ENCODE data around the gene RBM42. TPM values are rescaled to one million over a fixed set of nuclear protein-coding genes. Genes with fewer than 3 reads are reported as not detected.
A peak's percentile ranks its signal among the peaks of the same experiment; 100 is the strongest.

Gene RBM42
- total RNA-seq, 3 donors from 2014 or later, result 136 to 153 (median 139) TPM

- H3K9me3 Mint-ChIP-seq, result peaks cover 10% of the 10 kb centered on the region
- no peaks in the 10 kb centered on the region for H3K27me3 Mint-ChIP-seq (ENCODE audit: low read depth)
- H3K4me3 Mint-ChIP-seq, result peak overlapping the region; percentile 85
- peaks cover 25% of the 10 kb centered on the region for H3K4me1 Mint-ChIP-seq (ENCODE audit: low read depth)
- peaks cover 4% of the 10 kb centered on the region for H3K36me3 Mint-ChIP-seq (ENCODE audit: insufficient read depth)
- DNase-seq (no peak), ATAC-seq (no peak)
These were observed 16.6 kb upstream of the RBM42 start for GRCh38 chr19:35612224-35612558.

DNA sequence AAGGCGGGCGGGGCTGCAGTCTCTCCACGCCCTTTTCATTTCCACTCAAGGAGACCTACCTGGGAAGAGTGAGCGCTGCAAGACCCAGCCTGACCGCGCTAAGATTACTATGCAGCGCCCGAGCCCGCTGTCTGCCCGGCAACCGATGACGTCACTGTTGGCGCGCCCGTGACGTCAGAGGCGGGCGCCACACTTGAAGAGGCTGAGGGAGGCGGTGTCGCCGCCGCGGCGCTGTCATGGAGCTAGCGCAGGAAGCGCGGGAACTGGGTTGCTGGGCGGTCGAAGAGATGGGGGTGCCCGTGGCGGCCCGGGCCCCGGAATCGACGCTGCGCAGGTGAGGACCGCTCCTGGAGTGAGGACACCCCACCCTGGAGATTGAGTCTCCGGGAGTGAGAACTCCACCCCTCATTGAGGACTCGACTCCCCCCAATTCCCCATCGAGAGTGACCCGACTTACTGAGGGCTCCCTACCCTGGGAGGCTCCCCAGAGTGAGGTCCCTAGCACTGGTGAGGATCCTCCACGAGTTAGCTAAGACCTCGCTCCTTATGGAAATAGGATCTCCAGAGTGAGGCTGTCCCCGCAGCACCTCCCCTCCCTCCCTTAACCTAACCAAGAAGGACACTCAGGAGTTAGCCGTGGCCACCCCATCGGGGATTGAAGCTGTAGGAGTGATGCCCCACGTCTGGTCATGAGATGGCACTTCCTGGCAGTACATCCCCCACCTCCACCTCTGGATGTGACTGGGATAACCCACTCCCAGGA is 16.1 kb upstream of the RBM42 start, which contains the start of gene HAUS5:
TSS of gene HAUS5 (plus strand) at position 177 of the 763 bp plus-strand sequence. CDS start at position 237, 60 bp downstream.
- H3K9me3 Mint-ChIP-seq, result peaks cover 6% of the 10 kb centered on the region
- peaks cover 4% of the 10 kb centered on the region for H3K36me3 Mint-ChIP-seq (ENCODE audit: insufficient read depth)
- H3K4me1 Mint-ChIP-seq (ENCODE audit: low read depth), result peaks cover 25% of the 10 kb centered on the region

GRCh38 chr19:35613574-35613973 is 15.3 kb upstream of the RBM42 start:
- DNase-seq, result no peak
- Mint-ChIP-seq H3K36me3 (ENCODE audit: insufficient read depth) (peaks cover 4% of the 10 kb centered on the region), H3K4me1 (ENCODE audit: low read depth) (peaks cover 23% of the 10 kb centered on the region), H3K27me3 (ENCODE audit: low read depth) (no peaks in the 10 kb centered on the region), H3K9me3 (peaks cover 1% of the 10 kb centered on the region), H3K4me3 (peak overlapping the region; percentile 85)
- no peak for ATAC-seq

More for the DNA sequence above, 16.1 kb upstream of the RBM42 start, which contains the start of gene HAUS5:
- ATAC-seq (peak; percentile 94 to 95), DNase-seq (peak; percentile 95)
- Mint-ChIP-seq H3K27me3 (ENCODE audit: low read depth) (no peaks in the 10 kb centered on the region), H3K4me3 (peak within 1 kb of the TSS; percentile 85)

DNA sequence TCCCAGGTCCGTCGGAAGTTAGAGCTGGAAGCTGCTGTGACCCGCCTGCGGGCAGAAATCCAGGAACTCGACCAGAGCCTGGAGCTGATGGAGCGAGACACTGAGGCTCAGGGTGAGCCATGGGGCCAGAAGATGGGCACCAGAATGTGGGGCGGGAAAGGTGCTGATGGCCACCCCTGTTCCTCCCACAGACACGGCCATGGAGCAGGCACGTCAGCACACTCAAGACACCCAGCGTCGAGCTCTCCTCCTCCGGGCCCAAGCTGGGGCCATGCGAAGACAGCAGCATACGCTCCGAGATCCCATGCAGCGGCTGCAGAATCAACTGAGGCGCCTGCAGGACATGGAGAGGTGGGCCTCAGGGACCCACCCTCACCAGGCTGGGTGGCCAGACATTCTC is 13.8 kb upstream of the RBM42 start:
- ATAC-seq (no peak), DNase-seq (no peak)
- Mint-ChIP-seq H3K4me1 (ENCODE audit: low read depth) (peaks cover 12% of the 10 kb centered on the region), H3K27me3 (ENCODE audit: low read depth) (no peaks in the 10 kb centered on the region), H3K9me3 (no peaks in the 10 kb centered on the region), H3K4me3 (no peak overlapping the region), H3K36me3 (ENCODE audit: insufficient read depth) (peaks cover 4% of the 10 kb centered on the region)

- DNase-seq (no peak), ATAC-seq (no peak)
- H3K27me3 Mint-ChIP-seq (ENCODE audit: low read depth), result no peaks in the 10 kb centered on the region
- H3K36me3 Mint-ChIP-seq (ENCODE audit: insufficient read depth), result peaks cover 12% of the 10 kb centered on the region
- no peak overlapping the region for H3K4me3 Mint-ChIP-seq
- no peaks in the 10 kb centered on the region for H3K9me3 Mint-ChIP-seq
- H3K4me1 Mint-ChIP-seq (ENCODE audit: low read depth), result no peaks in the 10 kb centered on the region
These were observed 10.0 kb upstream of the RBM42 start for GRCh38 chr19:35618857-35619256.

DNA sequence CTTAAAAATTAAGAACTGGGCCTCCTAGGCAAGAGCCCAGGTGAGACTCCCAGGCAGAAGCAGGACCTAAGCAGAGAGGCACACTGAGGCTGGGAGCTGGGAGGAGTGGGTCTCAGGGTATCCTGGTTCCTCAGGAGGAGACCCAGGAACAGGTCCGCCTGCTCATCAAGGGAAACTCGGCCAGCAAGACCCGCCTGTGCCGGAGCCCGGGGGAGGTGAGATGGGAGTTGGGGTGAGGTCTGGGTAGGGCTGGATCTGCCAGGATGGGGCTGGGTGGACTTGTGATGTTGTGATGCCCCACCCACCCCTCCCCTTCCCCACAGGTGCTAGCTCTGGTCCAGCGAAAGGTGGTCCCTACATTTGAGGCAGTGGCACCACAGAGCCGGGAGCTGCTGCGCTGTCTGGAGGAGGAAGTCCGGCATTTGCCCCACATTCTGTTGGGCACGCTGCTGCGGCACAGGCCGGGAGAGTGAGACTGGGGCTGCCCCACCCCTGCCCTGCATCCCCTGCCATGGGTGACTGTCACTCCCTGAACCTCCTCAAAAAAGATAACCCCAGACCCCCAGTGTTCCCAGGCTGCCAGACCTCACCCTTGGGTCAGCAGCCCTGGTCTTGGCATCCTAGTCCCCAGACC is 9.4 kb upstream of the RBM42 start:
- DNase-seq (no peak), ATAC-seq (no peak)
- Mint-ChIP-seq H3K4me1 (ENCODE audit: low read depth) (no peaks in the 10 kb centered on the region), H3K27me3 (ENCODE audit: low read depth) (no peaks in the 10 kb centered on the region), H3K4me3 (no peak overlapping the region), H3K36me3 (ENCODE audit: insufficient read depth) (peaks cover 12% of the 10 kb centered on the region), H3K9me3 (no peaks in the 10 kb centered on the region)

GRCh38 chr19:35620001-35620400 is 8.8 kb upstream of the RBM42 start:
- H3K9me3 Mint-ChIP-seq, result no peaks in the 10 kb centered on the region
- H3K4me3 Mint-ChIP-seq, result no peak overlapping the region
- DNase-seq (no peak), ATAC-seq (no peak)
- no peaks in the 10 kb centered on the region for H3K27me3 Mint-ChIP-seq (ENCODE audit: low read depth)
- H3K36me3 Mint-ChIP-seq (ENCODE audit: insufficient read depth), result peaks cover 12% of the 10 kb centered on the region
- H3K4me1 Mint-ChIP-seq (ENCODE audit: low read depth), result no peaks in the 10 kb centered on the region

- no peaks in the 10 kb centered on the region for H3K9me3 Mint-ChIP-seq
- H3K27me3 Mint-ChIP-seq (ENCODE audit: low read depth), result no peaks in the 10 kb centered on the region
- no peak for ATAC-seq
These were observed 7.1 kb upstream of the RBM42 start for GRCh38 chr19:35621708-35622107.

GRCh38 chr19:35622750-35623149 is 6.1 kb upstream of the RBM42 start:
- Mint-ChIP-seq H3K9me3 (no peaks in the 10 kb centered on the region), H3K27me3 (ENCODE audit: low read depth) (no peaks in the 10 kb centered on the region), H3K36me3 (ENCODE audit: insufficient read depth) (peaks cover 8% of the 10 kb centered on the region), H3K4me3 (no peak overlapping the region), H3K4me1 (ENCODE audit: low read depth) (no peaks in the 10 kb centered on the region)
- no peak for ATAC-seq
- DNase-seq, result no peak

More at GRCh38 chr19:35621708-35622107, 7.1 kb upstream of the RBM42 start:
- Mint-ChIP-seq H3K36me3 (ENCODE audit: insufficient read depth) (peaks cover 8% of the 10 kb centered on the region), H3K4me3 (no peak overlapping the region), H3K4me1 (ENCODE audit: low read depth) (no peaks in the 10 kb centered on the region)
- DNase-seq, result no peak

DNA sequence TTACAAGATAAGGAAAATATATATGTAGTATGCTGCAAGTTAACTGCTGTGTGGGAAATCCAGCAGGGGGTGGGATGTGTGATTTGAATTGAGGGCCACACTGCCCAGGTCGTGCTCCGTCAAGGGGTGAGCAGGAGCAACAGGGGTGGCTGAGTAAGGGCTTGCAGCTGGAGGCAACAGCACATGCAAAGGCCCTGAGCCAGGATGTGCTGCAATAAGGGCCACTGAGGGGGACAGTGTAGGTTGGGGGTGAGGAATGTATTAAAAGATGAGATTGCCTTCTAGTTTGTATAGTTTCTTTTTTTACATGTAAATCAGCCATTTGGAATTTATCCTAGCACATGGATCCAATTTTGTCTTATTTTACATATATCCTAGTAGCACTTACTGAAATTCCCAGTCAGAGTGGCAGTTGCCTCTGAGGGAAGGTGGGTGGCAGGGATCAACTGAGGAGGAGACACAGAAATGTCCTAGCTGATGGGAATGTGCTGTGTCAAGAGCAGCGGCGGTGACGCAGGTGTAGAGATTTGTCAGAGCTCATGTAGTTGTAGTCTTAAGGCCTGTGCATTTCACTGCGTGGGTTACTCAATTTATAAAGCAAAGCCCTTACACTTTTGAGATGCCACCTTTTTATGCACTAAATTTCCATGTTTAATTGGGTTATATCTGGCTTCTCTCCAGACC is 5.4 kb upstream of the RBM42 start:
- DNase-seq (no peak), ATAC-seq (no peak)
- no peaks in the 10 kb centered on the region for H3K9me3 Mint-ChIP-seq
- no peak overlapping the region for H3K4me3 Mint-ChIP-seq
- H3K36me3 Mint-ChIP-seq (ENCODE audit: insufficient read depth), result peaks cover 8% of the 10 kb centered on the region
- H3K4me1 Mint-ChIP-seq (ENCODE audit: low read depth), result peaks cover 4% of the 10 kb centered on the region
- no peaks in the 10 kb centered on the region for H3K27me3 Mint-ChIP-seq (ENCODE audit: low read depth)

DNA sequence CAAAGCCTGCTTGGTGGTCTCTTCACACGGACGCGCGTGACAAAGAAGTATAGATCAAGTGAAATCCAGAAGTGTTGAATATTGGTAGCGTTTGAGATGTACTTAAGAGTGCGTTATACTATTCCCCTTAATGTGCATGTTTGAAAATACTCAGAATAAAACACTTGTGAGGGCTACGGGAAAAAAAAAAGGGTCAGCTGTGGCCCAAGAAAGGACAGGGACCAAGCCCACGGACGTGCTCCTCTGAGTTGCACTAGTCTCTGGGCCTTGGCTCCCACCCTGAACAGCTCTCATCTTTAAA is 622 bp upstream of the RBM42 start:
- H3K27me3 Mint-ChIP-seq (ENCODE audit: low read depth), result no peaks in the 10 kb centered on the region
- peaks cover 17% of the 10 kb centered on the region for H3K36me3 Mint-ChIP-seq (ENCODE audit: insufficient read depth)
- no peaks in the 10 kb centered on the region for H3K9me3 Mint-ChIP-seq
- DNase-seq (no peak), ATAC-seq (no peak)
- H3K4me3 Mint-ChIP-seq, result peak overlapping the region; percentile 100
- peaks cover 15% of the 10 kb centered on the region for H3K4me1 Mint-ChIP-seq (ENCODE audit: low read depth)

DNA sequence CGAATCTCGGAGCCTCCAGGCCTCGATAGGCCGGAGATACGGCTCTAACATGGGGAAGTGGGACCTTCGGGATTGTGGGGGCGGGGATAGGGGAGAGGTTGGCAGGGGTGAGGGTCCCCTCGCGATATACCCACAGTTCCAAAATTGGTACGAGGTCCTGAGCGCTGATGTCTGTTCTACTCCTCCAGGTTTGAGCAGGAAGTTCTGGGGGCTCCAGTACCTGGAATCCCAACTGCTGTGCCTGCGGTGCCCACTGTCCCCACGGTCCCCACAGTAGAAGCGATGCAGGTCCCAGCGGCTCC is 447 bp downstream of the RBM42 start:
- H3K36me3 Mint-ChIP-seq (ENCODE audit: insufficient read depth), result peaks cover 17% of the 10 kb centered on the region
- ATAC-seq (no peak), DNase-seq (no peak)
- no peaks in the 10 kb centered on the region for H3K9me3 Mint-ChIP-seq
- H3K4me1 Mint-ChIP-seq (ENCODE audit: low read depth), result peaks cover 15% of the 10 kb centered on the region
- no peaks in the 10 kb centered on the region for H3K27me3 Mint-ChIP-seq (ENCODE audit: low read depth)
- peak overlapping the region; percentile 100 for H3K4me3 Mint-ChIP-seq

- peaks cover 7% of the 10 kb centered on the region for H3K4me1 Mint-ChIP-seq (ENCODE audit: low read depth)
- H3K36me3 Mint-ChIP-seq (ENCODE audit: insufficient read depth), result peaks cover 33% of the 10 kb centered on the region
- H3K4me3 Mint-ChIP-seq, result no peak overlapping the region
- H3K9me3 Mint-ChIP-seq, result no peaks in the 10 kb centered on the region
- DNase-seq (no peak), ATAC-seq (no peak)
- no peaks in the 10 kb centered on the region for H3K27me3 Mint-ChIP-seq (ENCODE audit: low read depth)
These were observed 5.0 kb downstream of the RBM42 start for GRCh38 chr19:35633727-35634440.

DNA sequence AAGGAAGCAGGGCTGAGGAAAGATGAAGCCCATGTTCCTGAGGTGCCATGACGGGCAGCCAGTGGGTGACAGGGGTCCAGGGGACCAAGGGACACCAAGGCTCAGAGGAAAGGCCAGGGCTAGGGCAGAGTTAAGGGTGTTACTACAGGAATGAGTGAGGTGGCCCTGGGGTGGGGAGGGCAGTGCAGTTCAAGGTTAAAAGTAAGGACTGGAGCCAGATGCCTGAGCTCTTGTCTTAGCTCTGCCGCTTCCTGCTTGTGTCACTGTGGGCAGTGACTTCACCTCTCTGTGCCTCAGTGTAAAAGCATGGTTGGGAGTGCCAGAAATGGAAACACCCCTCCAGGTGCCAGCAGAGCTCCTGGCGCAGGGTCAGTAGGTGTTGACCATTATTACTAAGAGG is 7.8 kb downstream of the RBM42 start:
- Mint-ChIP-seq H3K27me3 (ENCODE audit: low read depth) (no peaks in the 10 kb centered on the region), H3K36me3 (ENCODE audit: insufficient read depth) (peaks cover 25% of the 10 kb centered on the region), H3K9me3 (no peaks in the 10 kb centered on the region), H3K4me1 (ENCODE audit: low read depth) (peaks cover 6% of the 10 kb centered on the region), H3K4me3 (no peak overlapping the region)
- ATAC-seq (no peak), DNase-seq (no peak)

Data from activated T-cell treated with anti-CD3 and anti-CD28 coated beads, Interleukin-2, amount 50 U/mL, for 4 hours (primary cell).